Measurements from ENCODE around the gene BTN1A1.

DNA sequence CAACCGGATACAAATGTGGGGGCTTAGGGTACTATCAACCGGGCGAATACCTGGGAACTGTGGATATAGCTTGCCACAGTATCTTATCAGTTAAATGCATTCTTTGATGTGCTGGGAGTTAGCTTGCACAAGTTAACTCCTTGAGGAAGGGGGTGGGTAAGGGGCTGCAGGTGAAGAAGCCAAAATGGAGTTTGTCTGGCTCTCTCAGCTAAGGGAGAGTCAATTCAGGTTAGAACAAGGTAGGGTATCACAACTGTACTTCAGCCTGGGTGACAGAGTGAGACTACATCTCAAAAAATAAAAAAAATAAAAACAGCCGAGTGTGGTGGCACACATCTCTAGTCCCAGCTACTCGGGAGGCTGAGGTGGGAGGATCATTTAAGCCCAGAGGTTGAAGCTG lies 8.5 kb upstream of the BTN1A1 start:
- TF ChIP-seq GABPA (IDR thresholded peaks at IDR 0.05; ENCODE audit: low read depth) (no peak), POLR2AphosphoS5 (IDR thresholded peaks at IDR 0.05; ENCODE audit: low read depth) (no peak), SPI1 (IDR thresholded peaks at IDR 0.05; ENCODE audit: borderline replicate concordance, low read depth) (no peak)
- TF ChIP-seq, protein P1, sequence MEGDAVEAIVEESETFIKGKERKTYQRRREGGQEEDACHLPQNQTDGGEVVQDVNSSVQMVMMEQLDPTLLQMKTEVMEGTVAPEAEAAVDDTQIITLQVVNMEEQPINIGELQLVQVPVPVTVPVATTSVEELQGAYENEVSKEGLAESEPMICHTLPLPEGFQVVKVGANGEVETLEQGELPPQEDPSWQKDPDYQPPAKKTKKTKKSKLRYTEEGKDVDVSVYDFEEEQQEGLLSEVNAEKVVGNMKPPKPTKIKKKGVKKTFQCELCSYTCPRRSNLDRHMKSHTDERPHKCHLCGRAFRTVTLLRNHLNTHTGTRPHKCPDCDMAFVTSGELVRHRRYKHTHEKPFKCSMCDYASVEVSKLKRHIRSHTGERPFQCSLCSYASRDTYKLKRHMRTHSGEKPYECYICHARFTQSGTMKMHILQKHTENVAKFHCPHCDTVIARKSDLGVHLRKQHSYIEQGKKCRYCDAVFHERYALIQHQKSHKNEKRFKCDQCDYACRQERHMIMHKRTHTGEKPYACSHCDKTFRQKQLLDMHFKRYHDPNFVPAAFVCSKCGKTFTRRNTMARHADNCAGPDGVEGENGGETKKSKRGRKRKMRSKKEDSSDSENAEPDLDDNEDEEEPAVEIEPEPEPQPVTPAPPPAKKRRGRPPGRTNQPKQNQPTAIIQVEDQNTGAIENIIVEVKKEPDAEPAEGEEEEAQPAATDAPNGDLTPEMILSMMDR (IDR thresholded peaks at IDR 0.05; ENCODE audit: insufficient read depth, low read length) = no peak
- TF ChIP-seq, protein P2, sequence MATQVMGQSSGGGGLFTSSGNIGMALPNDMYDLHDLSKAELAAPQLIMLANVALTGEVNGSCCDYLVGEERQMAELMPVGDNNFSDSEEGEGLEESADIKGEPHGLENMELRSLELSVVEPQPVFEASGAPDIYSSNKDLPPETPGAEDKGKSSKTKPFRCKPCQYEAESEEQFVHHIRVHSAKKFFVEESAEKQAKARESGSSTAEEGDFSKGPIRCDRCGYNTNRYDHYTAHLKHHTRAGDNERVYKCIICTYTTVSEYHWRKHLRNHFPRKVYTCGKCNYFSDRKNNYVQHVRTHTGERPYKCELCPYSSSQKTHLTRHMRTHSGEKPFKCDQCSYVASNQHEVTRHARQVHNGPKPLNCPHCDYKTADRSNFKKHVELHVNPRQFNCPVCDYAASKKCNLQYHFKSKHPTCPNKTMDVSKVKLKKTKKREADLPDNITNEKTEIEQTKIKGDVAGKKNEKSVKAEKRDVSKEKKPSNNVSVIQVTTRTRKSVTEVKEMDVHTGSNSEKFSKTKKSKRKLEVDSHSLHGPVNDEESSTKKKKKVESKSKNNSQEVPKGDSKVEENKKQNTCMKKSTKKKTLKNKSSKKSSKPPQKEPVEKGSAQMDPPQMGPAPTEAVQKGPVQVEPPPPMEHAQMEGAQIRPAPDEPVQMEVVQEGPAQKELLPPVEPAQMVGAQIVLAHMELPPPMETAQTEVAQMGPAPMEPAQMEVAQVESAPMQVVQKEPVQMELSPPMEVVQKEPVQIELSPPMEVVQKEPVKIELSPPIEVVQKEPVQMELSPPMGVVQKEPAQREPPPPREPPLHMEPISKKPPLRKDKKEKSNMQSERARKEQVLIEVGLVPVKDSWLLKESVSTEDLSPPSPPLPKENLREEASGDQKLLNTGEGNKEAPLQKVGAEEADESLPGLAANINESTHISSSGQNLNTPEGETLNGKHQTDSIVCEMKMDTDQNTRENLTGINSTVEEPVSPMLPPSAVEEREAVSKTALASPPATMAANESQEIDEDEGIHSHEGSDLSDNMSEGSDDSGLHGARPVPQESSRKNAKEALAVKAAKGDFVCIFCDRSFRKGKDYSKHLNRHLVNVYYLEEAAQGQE (IDR thresholded peaks at IDR 0.05; ENCODE audit: insufficient replicate concordance, low read depth) = no peak

All from HL-60 (cell line).